H9 (cell line): ENCODE results near the gene ALOX5. TPM values are rescaled to one million over a fixed set of nuclear protein-coding genes. Genes with fewer than 3 reads are reported as not detected.
"Not testable (repeated sequence)": the region's sequence is repeated elsewhere in the genome, so short reads cannot be mapped to it uniquely, and the experiment has no call there.

Experiments used
- DNase-seq: peaks from one replicate; pipeline ENCODE4 v3.0.0-alpha.2; 2017
- H2AFZ ChIP-seq: one replicate; pipeline ENCODE4 v1.6.1; 2013; ENCODE audit warnings: mild to moderate bottlenecking, low read length, control low read depth, moderate library complexity
- H2AK5ac ChIP-seq: 2 replicates; pipeline ENCODE4 v1.6.1; 2013; ENCODE audit warnings: low read length, control low read depth, mixed read lengths; ENCODE audit not compliant: insufficient read length
- H2BK120ac ChIP-seq: one replicate; pipeline ENCODE4 v1.6.1; 2013; ENCODE audit warnings: low read depth, mild to moderate bottlenecking, low read length, control low read depth, inconsistent platforms; ENCODE audit not compliant: poor library complexity, severe bottlenecking
- H2BK12ac ChIP-seq: 2 replicates; pipeline ENCODE4 v1.6.1; 2013; ENCODE audit warnings: low read length, control low read depth, mixed read lengths, low read depth; ENCODE audit not compliant: insufficient read length
- H2BK15ac ChIP-seq: 2 replicates; pipeline ENCODE4 v1.6.1; 2013; ENCODE audit warnings: low read depth, low read length, control low read depth
- H2BK20ac ChIP-seq: one replicate; pipeline ENCODE4 v1.6.1; 2013; ENCODE audit warnings: low read depth, mild to moderate bottlenecking, low read length, control low read depth, inconsistent platforms; ENCODE audit not compliant: poor library complexity, severe bottlenecking
- H2BK5ac ChIP-seq: 2 replicates; pipeline ENCODE4 v1.6.1; 2013; ENCODE audit warnings: low read length, control low read depth, mixed read lengths; ENCODE audit not compliant: insufficient read length
- H3K14ac ChIP-seq: 2 replicates; pipeline ENCODE4 v1.6.1; 2013; ENCODE audit warnings: low read length, control low read depth; ENCODE audit not compliant: insufficient read depth
- H3K18ac ChIP-seq: 2 replicates; pipeline ENCODE4 v1.6.1; 2013; ENCODE audit warnings: low read depth, mild to moderate bottlenecking, mixed read lengths, low read length, control low read depth; ENCODE audit not compliant: insufficient read length
- H3K23ac ChIP-seq: 2 replicates; pipeline ENCODE4 v1.6.1; 2013; ENCODE audit warnings: low read length, control low read depth, mixed read lengths, low read depth; ENCODE audit not compliant: insufficient read length
- H3K23me2 ChIP-seq: 2 replicates; pipeline ENCODE4 v1.6.1; 2013; ENCODE audit warnings: low read depth, mild to moderate bottlenecking, mixed read lengths, low read length, control low read depth; ENCODE audit not compliant: insufficient read length, poor library complexity, severe bottlenecking
- H3K27ac ChIP-seq: 2 replicates; pipeline ENCODE4 v1.5.1; 2013; ENCODE audit warnings: low read length, control low read depth, mixed read lengths, low read depth; ENCODE audit not compliant: insufficient read length
- H3K27me3 ChIP-seq: 2 replicates; pipeline ENCODE4 v1.6.1; 2013; ENCODE audit warnings: low read length, control low read depth, inconsistent platforms; ENCODE audit not compliant: insufficient read depth
- H3K4ac ChIP-seq: 2 replicates; pipeline ENCODE4 v1.6.1; 2013; ENCODE audit warnings: low read depth, mild to moderate bottlenecking, control low read depth, inconsistent platforms, low read length, moderate library complexity
- H3K4me1 ChIP-seq: 2 replicates; pipeline ENCODE4 v1.6.1; 2013; ENCODE audit warnings: low read length, control low read depth, inconsistent platforms; ENCODE audit not compliant: insufficient read depth
- H3K4me2 ChIP-seq: 2 replicates; pipeline ENCODE4 v1.6.1; 2013; ENCODE audit warnings: low read length, control low read depth, mixed read lengths; ENCODE audit not compliant: insufficient read length, insufficient read depth
- H3K56ac ChIP-seq: 2 replicates; pipeline ENCODE4 v1.6.1; 2013; ENCODE audit warnings: low read depth, mild to moderate bottlenecking, mixed read lengths, low read length, control low read depth; ENCODE audit not compliant: insufficient read length
- H3K79me1 ChIP-seq: 2 replicates; pipeline ENCODE4 v1.6.1; 2013; ENCODE audit warnings: low read depth, mild to moderate bottlenecking, moderate library complexity, low read length, control low read depth, inconsistent platforms; ENCODE audit not compliant: insufficient read depth, poor library complexity, severe bottlenecking
- H3K79me2 ChIP-seq: 2 replicates; pipeline ENCODE4 v1.6.1; 2013; ENCODE audit warnings: low read length, control low read depth, inconsistent platforms; ENCODE audit not compliant: insufficient read depth
- H3K9ac ChIP-seq: 2 replicates; pipeline ENCODE4 v1.6.1; 2013; ENCODE audit warnings: low read length, control low read depth, mixed read lengths; ENCODE audit not compliant: insufficient read length; ENCODE audit errors: extremely low read depth
- H3K9me3 ChIP-seq: one replicate; pipeline ENCODE4 v1.6.1; 2013; ENCODE audit warnings: low read depth, low read length, inconsistent platforms; ENCODE audit not compliant: control insufficient read depth
- H3T11ph ChIP-seq: one replicate; pipeline ENCODE4 v1.6.1; 2013; ENCODE audit warnings: mild to moderate bottlenecking, low read length, control low read depth, inconsistent platforms
- H4K20me1 ChIP-seq: one replicate; pipeline ENCODE4 v1.6.1; 2013; ENCODE audit not compliant: control insufficient read depth, insufficient read length, insufficient read depth
- H4K5ac ChIP-seq: 2 replicates; pipeline ENCODE4 v1.6.1; 2013; ENCODE audit warnings: low read depth, mild to moderate bottlenecking, mixed read lengths, low read length, control low read depth; ENCODE audit not compliant: insufficient read length
- H4K8ac ChIP-seq: replicated peaks from 2 replicates; pipeline ENCODE4 v1.6.1; 2013; ENCODE audit warnings: low read length, control low read depth, mixed read lengths, low read depth; ENCODE audit not compliant: insufficient read length
- H4K91ac ChIP-seq: 2 replicates; pipeline ENCODE4 v1.6.1; 2013; ENCODE audit warnings: low read depth, mild to moderate bottlenecking, moderate library complexity, mixed read lengths, low read length, control low read depth; ENCODE audit not compliant: insufficient read length
- H3K27ac Mint-ChIP-seq, 3 experiments: 2 replicates in 2 of 3; 3 replicates in 1 of 3; pipeline ENCODE4 v1.8.0; 2020 to 2021; ENCODE audit warnings: mixed read lengths in 3 of 3, mild to moderate bottlenecking in 1 of 3, moderate library complexity in 1 of 3
- H3K27me3 Mint-ChIP-seq: 2 replicates; pipeline ENCODE4 v1.8.0; 2021; ENCODE audit warnings: low read depth, mild to moderate bottlenecking, moderate library complexity, mixed read lengths
- H3K36me3 Mint-ChIP-seq, 3 experiments: 2 replicates in 2 of 3; 3 replicates in 1 of 3; pipeline ENCODE4 v1.8.0; 2020 to 2021; ENCODE audit warnings: low read depth in 3 of 3, mixed read lengths in 3 of 3; ENCODE audit not compliant: insufficient read depth in 1 of 3
- H3K4me1 Mint-ChIP-seq, 2 experiments: 2 replicates each; pipeline ENCODE4 v1.8.0; 2020; ENCODE audit warnings: mixed read lengths in 2 of 2
- H3K4me3 Mint-ChIP-seq, 2 experiments: 2 replicates in 1 of 2; 3 replicates in 1 of 2; pipeline ENCODE4 v1.8.0; 2020 to 2021; ENCODE audit warnings: mild to moderate bottlenecking in 2 of 2, mixed read lengths in 2 of 2, moderate library complexity in 1 of 2
- H3K9me3 Mint-ChIP-seq, 2 experiments: 2 replicates in 1 of 2; 3 replicates in 1 of 2; pipeline ENCODE4 v1.8.0; 2020; ENCODE audit warnings: mild to moderate bottlenecking in 2 of 2, mixed read lengths in 2 of 2, moderate library complexity in 1 of 2
- WGBS: extraction: QIAGEN DNeasy Blood & Tissue Kit; methylation state at CpG from one replicate; pipeline ENCODE4 v1.1.7; 2013; ENCODE audit warnings: missing lambda C conversion rate, low lambda C conversion rate, mixed read lengths; ENCODE audit not compliant: insufficient read length; ENCODE audit errors: extremely low coverage; 5-methylcytosine and 5-hydroxymethylcytosine counted together
- total RNA-seq: library from RNA; stranded (reverse); gene quantifications from 2 replicates; pipeline ENCODE4 v1.2.1, GENCODE V29; 2021

The ALOX5 gene
- total RNA-seq, 1 experiment from 2014 or later: 3.7 TPM

GRCh38 chr10:45391636-45392035, 17.6 kb downstream of the ALOX5 start:
- no CpG with 5 or more reads among the region's 28 CpGs for WGBS
- H3K23me2 ChIP-seq, H3K23ac ChIP-seq: not testable (repeated sequence)

More at GRCh38 chr10:45391636-45392035, 17.6 kb downstream of the ALOX5 start:
- not testable (repeated sequence) for H3K27ac Mint-ChIP-seq, H2BK15ac ChIP-seq, H3K79me1 ChIP-seq, H3K79me2 ChIP-seq, H2BK120ac ChIP-seq, H3K9ac ChIP-seq, H2AFZ ChIP-seq, H3K18ac ChIP-seq, H3K56ac ChIP-seq, H2AK5ac ChIP-seq, H3K27ac ChIP-seq, H3K14ac ChIP-seq, H3K27me3 ChIP-seq, H3T11ph ChIP-seq, H2BK20ac ChIP-seq, H3K4me1 Mint-ChIP-seq, H4K5ac ChIP-seq, H3K4ac ChIP-seq, H4K20me1 ChIP-seq, H3K4me3 Mint-ChIP-seq, DNase-seq, H2BK12ac ChIP-seq, H3K9me3 ChIP-seq, H2BK5ac ChIP-seq, H3K4me2 ChIP-seq, H4K91ac ChIP-seq, H4K8ac ChIP-seq, H3K4me1 ChIP-seq
- peaks cover 43 to 44% of the 10 kb centered on the region in 2 experiments for H3K9me3 Mint-ChIP-seq
- peaks cover 14% of the 10 kb centered on the region for H3K27me3 Mint-ChIP-seq
- peaks cover 13 to 21% (median 21%) of the 10 kb centered on the region in 3 experiments for H3K36me3 Mint-ChIP-seq
